Measurements from ENCODE around the gene SCN1A.

Gene SCN1A

DNA sequence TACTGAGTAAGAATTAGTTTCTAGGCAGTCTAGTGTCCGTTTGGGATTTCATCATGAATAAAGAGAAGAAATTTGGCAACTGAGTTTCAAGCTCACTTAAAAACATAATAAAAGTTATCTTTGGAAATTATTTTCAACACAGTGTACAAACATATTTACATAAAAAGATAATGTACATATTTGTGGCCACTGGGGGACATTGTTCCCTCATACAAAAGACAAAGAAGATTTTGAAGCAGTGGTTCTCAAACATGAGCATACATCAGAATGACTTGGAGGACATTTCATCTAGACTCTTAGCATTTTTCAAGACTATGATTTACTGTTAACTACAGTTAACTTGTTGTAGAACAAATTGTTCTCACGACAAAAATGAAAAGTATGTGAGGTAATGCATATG lies 158.6 kb downstream of the SCN1A start:
- DNase-seq, result no peak

DNA sequence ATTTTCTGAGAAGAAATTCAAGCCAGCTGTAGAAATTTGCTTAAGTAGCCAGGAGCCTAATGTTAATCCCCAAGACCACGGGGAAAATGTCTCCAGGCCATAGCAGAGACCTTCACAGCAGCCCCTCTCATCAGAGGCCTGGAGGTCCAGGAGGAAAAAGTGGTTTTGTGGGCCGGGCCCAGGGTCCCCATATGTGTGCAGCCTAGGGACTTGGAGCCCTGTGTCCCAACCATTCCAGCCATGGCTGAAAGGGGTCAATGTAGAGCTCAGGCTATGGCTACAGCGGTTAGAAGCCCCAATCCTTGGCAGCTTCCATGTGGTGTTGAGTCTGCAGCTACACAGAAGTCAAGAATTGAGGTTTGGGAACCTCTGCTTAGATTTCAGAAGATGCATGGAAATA lies 160.1 kb downstream of the SCN1A start:
- no peak for DNase-seq

DNA sequence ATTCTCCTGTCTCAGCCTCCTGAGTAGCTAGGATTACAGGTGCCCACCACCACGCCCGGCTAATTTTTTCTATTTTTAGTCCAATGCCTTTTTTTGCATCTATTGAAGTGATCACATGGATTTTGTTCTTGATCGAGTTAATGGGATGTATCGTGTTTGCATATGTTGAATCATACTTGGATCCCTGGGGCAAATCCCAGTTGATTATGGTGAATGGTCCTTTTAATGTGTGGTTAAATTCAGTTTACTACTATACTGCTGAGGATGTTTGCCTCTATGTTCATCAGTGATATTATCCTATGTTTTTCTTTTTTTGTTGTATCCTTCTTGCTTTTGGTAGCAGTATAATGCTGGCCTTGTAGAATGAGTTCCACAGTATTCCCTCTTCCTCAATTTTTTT lies 166.0 kb downstream of the SCN1A start:
- DNase-seq, result no peak

DNA sequence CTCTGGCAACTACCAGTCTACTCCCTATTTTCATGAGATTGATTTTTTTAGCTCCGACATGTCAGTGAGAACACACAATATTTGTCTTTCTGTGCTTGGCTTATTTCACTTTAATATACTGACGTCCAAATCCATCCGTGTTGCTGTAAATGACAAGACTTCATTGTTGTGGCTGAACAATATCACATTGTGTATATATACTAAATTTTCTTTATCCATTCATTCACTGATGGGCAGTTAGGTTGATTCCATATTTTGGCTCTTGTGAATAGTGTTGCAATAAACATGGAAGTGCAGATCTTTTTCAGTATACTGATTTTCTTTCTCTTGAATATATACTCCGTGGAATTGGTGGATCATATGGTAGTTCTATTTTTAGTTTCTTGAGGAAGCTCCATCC lies 168.4 kb downstream of the SCN1A start:
- DNase-seq, result no peak

DNA sequence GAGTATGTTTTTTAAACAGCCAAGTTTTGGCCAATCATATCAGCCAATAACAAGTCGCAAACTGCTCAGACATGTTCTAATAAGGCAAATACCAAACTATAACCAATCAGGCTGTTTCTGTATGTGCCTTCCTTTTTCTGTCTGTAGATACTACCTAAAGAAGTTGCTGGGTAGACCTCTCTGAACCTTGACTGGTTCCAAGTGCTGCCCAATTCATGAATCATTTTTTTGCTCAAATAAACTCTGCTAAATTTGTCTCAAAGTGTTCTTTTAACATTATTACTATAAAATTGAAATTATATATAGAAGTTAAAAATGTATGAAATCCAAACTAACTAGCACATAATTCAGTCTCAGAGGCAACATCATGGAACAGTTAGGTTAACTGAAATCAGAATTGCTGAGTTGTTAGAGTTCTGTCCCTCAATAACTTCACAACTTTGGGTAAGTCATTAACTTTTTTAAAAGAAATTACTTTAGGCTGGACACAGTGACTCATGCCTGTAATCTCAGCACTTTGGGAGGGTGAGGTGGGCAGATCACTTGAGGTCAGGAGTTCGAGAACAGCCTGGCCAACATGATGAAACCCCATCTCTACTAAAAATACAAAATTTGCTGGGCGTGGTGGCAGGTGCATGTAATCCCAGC lies 169.4 kb downstream of the SCN1A start:
- no peak for DNase-seq

DNA sequence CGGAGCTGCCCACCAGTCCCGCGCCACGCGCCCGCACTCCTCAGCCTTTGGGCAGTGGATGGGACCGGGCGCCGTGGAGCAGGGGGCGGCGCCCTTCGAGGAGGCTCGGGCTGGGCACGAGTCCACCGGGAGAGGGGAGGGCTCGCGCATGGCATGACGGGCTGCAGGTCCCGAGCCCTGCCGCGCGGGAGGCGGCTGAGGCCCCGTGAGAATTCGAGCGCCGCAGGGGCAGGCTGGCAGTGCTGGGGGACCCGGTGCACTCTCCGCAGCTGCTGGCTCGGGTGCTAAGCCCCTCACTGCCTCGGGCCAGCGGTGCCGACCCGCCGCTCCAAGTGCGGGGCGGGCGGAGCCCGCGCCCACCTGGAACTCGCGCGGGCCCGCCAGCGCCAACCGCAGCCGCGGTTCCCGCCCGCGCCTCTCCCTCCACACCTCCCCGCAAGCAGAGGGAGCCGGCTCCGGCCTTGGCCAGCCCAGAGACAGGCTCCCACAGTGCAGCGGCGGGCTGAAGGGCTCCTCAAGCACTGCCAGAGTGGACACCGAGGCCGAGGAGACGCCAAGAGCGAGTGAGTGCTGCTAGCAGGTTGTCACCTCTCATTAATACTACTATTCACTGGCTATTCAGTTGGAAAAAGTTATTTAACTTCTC lies 170.7 kb downstream of the SCN1A start:
- no peak for DNase-seq

DNA sequence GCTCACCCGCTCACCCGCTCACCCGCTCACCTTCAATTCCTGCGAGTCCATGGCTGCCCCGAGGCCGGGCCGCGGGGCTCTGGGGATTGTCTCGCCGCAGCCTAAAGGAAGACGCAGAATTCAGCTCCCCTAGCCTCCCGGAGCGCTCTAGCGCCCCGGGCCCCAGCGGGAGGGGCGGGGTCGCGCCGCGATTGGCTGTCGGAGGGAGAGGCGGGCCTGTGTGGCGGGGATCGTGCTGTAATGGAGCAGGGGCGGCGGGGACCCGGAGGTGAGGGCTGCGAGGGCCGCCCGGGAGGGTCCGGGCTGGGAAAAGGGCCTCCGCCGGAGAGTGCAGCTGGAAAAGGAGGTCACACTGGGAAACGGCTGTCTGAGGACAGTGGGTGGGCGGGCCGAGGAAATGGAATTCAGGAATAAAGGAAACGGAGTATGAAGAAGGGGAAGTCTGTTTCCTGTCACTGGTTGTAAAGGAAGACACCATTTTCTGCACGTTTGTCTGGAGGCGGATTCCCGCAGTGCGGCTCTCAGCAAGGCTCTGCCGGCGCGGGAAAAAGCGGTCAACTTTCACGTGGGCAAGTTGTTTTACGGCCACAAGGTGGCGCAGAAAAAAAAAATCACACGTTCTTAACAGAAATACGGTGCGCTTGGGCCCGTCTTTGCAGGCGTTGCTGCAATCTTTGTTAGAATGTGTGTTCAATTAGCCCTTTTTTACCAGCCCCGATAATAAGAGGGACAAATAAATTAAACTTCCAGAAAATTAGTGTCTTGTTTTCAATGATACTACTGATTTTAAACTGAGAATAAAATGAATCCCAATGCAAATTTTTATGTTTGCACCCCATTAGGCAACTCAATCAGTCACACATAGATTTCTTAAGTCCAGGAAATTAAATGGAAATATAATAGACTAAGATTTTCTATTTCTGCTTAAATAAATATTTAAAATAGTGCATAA lies 173.9 kb downstream of the SCN1A start, which contains the start of gene TTC21B:
TSS of gene TTC21B (minus strand) at position 122 of the 952 bp plus-strand sequence. CDS start at position 51, 71 bp downstream.
- DNase-seq, result peak; percentile 95

DNA sequence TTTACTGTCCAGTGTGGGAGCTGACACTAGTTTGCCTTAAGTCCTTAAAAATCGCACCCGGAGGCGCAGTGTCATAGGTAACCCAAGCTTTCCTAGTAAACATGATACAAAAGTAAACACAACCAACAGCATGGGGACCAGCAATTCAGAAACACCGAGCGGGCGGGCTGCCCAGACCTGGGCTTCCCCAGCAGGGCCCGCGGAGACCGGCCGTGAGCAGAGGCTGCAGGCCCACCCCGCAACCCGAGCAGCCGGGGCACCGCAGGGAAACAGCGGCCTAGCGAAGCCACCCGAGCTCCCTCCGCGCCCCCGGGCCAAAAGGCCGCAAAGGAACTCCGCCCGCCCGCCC lies 174.5 kb downstream of the SCN1A start:
- no peak for DNase-seq

DNA sequence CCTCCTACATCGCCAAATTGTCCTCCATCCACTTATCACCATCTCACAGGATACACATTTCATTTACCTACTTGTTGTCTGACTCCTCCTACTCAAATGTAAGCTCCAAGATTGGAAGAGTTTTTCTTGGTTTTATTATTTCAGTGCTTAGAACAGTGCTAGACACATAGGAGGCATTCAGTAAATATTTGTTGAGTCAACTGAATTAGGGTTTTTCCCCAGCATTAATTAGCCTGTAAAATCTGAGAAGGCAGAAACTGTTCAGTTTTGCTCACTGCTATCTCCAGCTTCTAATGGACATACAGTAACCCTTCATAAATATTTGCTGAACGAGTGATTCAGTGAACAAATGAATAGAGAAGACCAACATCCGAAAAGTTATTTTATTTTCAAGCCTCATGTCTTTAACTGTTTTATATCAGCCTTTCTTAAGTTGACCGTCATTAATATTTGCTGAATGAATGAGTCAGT lies 175.0 kb downstream of the SCN1A start:
- DNase-seq, result peak; percentile 60

DNA sequence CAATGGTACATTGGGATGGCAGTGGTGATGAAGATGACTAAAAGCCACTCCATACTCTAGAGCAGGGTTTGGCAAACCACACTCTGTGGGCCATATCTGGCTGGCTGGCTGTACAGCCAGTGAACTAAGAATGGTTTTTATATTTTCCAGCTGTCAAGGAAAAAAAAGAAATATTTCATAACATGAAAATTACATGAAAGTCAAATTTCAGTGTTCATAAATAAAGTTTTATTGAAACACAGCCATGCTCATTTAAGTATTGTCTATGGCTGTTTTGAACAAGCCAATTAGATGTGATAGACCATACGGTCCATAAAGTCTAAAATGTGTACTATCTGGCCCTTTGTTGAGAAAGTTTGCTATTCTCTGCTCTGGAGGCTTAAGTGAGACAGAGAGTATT lies 175.7 kb downstream of the SCN1A start:
- peak; percentile 5 for DNase-seq

DNA sequence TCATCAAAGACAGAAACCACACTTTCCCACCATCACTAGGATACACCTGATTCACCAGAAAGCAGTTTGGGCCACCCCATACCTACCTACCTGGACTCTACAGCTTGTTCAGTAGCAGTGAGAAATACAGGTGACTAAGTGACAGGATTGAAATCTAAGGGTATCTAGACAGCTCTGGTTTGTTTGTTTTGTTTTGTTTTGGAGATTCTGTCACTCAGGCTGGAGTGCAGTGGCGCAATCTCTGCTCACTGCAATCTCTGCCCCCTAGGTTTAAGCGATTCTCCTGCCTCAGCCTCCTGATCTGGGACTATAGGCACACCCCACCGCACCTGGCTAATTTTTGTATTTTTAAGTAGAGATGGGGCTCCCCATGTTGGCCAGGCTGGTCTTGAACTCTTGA lies 177.4 kb downstream of the SCN1A start:
- no peak for DNase-seq

DNA sequence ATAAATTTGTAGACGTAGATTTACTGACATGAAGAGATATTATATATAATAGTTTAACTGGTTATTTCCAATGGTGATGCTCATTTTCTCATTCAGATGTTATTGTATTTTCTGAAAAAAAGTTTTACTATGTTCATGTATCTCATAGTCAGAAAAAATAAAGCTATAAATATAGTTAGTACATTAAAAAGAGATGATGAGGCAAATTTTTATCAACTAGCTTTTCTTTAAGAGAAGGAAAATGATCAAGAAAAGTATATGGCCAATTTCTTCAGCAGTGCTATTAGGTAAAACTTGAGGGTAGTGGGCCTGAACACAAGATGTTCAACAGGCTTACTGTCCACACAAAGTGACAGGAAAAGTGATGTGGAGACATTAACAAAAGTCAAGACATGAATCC lies 186.0 kb downstream of the SCN1A start:
- DNase-seq, result no peak

DNA sequence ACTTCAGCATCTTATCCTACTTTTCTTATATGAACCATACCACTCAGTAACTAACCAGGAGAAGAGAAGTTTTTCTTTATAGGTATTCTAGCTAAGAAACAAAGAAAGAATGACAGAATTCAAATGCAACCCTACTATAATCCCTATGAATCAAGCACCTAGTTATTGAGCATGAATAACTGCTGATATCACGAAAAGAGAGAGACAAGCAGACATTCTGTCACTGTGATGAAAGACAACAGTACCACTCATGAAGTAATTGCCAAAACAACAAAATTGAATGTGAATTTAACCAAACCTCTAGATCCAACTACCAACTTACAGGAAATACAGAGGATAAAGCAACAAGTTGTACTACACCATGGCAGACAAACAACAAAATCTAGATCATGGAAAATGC lies 189.6 kb downstream of the SCN1A start:
- no peak for DNase-seq
